IMR-90 (cell line): ENCODE measurements around the gene TP63. TPM values are rescaled to one million over a fixed set of nuclear protein-coding genes. Genes with fewer than 3 reads are reported as not detected.

Experiments
- ATAC-seq: fragments of 200-7000 bp; cut with Tn5 transposase; 2 replicates; pipeline ENCODE4 v1.9.1; 2020; ENCODE audit warnings: low read depth, mild to moderate bottlenecking, moderate library complexity
- BruUV-seq: library from RNA; stranded (reverse); fragments of 400-500 nt; replicated peaks from 2 replicates; lab custom pipeline; 2021; lab: Mats Ljungman, UMichigan
- CTCF ChIA-PET: fragments of 300-600 bp; formaldehyde crosslinking; extraction: SDS; loops from one replicate; lab custom pipeline; 2021; ENCODE audit warnings: antibody characterized with exemption; lab: Yijun Ruan, JAX
- POLR2A ChIA-PET: fragments of 300-600 bp; sonication (Branson Sonifier 250); formaldehyde crosslinking; loops from one replicate; lab custom pipeline; 2022; ENCODE audit warnings: antibody characterized with exemption; ENCODE audit not compliant: unreplicated experiment; lab: Charles Lee
- DNase-seq: peaks from one replicate; pipeline ENCODE4 v3.0.0; 2013
- H2AFZ ChIP-seq: replicated peaks from 2 replicates; pipeline ENCODE3; 2013; ENCODE audit warnings: low read length, mild to moderate bottlenecking; ENCODE audit not compliant: poor library complexity
- H2AK5ac ChIP-seq: 2 replicates; pipeline ENCODE4 v1.6.1; 2013; ENCODE audit warnings: low read depth, low read length, inconsistent platforms
- H2AK9ac ChIP-seq: replicated peaks from 2 replicates; pipeline ENCODE3; 2013; ENCODE audit warnings: mild to moderate bottlenecking, low read depth, low read length, moderate library complexity; ENCODE audit not compliant: poor library complexity
- H2BK120ac ChIP-seq: 2 replicates; pipeline ENCODE4 v1.6.1; 2013; ENCODE audit warnings: low read depth, low read length, inconsistent platforms
- H2BK15ac ChIP-seq: 3 replicates; pipeline ENCODE4 v1.6.1; 2013; ENCODE audit warnings: low read depth, low read length, inconsistent platforms
- H2BK20ac ChIP-seq: 2 replicates; pipeline ENCODE4 v1.6.1; 2013; ENCODE audit warnings: low read depth, mild to moderate bottlenecking, inconsistent platforms, low read length, moderate library complexity
- H2BK5ac ChIP-seq: 2 replicates; pipeline ENCODE4 v1.6.1; 2013; ENCODE audit warnings: mild to moderate bottlenecking, low read depth, low read length, inconsistent platforms; ENCODE audit not compliant: poor library complexity, severe bottlenecking
- H3K14ac ChIP-seq: replicated peaks from 2 replicates; pipeline ENCODE4 v1.6.1; 2013; ENCODE audit warnings: low read depth, low read length, inconsistent platforms
- H3K18ac ChIP-seq: 2 replicates; pipeline ENCODE4 v1.6.1; 2013; ENCODE audit warnings: low read depth, low read length, control low read depth
- H3K23ac ChIP-seq: 2 replicates; pipeline ENCODE4 v1.6.1; 2013; ENCODE audit warnings: low read depth, low read length, inconsistent platforms
- H3K27ac ChIP-seq: 2 replicates; pipeline ENCODE4 v1.5.1; 2013; ENCODE audit warnings: mild to moderate bottlenecking, control low read depth, low read length; ENCODE audit not compliant: insufficient read depth
- H3K27me3 ChIP-seq: 2 replicates; pipeline ENCODE4 v1.6.1; 2013; ENCODE audit warnings: low read length; ENCODE audit not compliant: control insufficient read depth, insufficient read depth
- H3K36me3 ChIP-seq: 2 replicates; pipeline ENCODE4 v1.6.1; 2013; ENCODE audit warnings: low read length, mixed read lengths; ENCODE audit not compliant: control insufficient read depth, insufficient read depth
- H3K4ac ChIP-seq: 2 replicates; pipeline ENCODE4 v1.6.1; 2013; ENCODE audit warnings: low read depth, low read length, inconsistent platforms
- H3K4me1 ChIP-seq: 2 replicates; pipeline ENCODE4 v1.6.1; 2013; ENCODE audit warnings: low read length, mixed read lengths; ENCODE audit not compliant: control insufficient read depth, insufficient read depth
- H3K4me2 ChIP-seq: 2 replicates; pipeline ENCODE4 v1.6.1; 2013; ENCODE audit warnings: low read depth, mild to moderate bottlenecking, control low read depth, low read length, moderate library complexity
- H3K4me3 ChIP-seq: 2 replicates; pipeline ENCODE4 v1.5.1; 2013; ENCODE audit warnings: low read depth, mild to moderate bottlenecking, control low read depth, low read length, moderate library complexity; ENCODE audit not compliant: insufficient read depth
- H3K56ac ChIP-seq: 2 replicates; pipeline ENCODE4 v1.6.1; 2013; ENCODE audit warnings: low read length, inconsistent platforms; ENCODE audit not compliant: insufficient read depth; ENCODE audit errors: extremely low read depth
- H3K79me1 ChIP-seq, 2 experiments: 2 replicates each; pipeline ENCODE4 v1.6.1; 2013; ENCODE audit warnings: low read length in 2 of 2, inconsistent platforms in 1 of 2, low read depth in 1 of 2
- H3K9ac ChIP-seq: 2 replicates; pipeline ENCODE4 v1.6.1; 2013; ENCODE audit warnings: low read depth, low read length, control low read depth
- H3K9me1 ChIP-seq: 2 replicates; pipeline ENCODE4 v1.6.1; 2013; ENCODE audit warnings: low read length, inconsistent platforms; ENCODE audit not compliant: insufficient read depth
- H3K9me3 ChIP-seq: 2 replicates; pipeline ENCODE4 v1.6.1; 2013; ENCODE audit warnings: low read length; ENCODE audit not compliant: control insufficient read depth, insufficient read depth
- H4K20me1 ChIP-seq: 2 replicates; pipeline ENCODE4 v1.6.1; 2013; ENCODE audit warnings: low read length, inconsistent platforms; ENCODE audit not compliant: insufficient read depth
- H4K5ac ChIP-seq: 2 replicates; pipeline ENCODE4 v1.6.1; 2013; ENCODE audit warnings: mild to moderate bottlenecking, low read depth, low read length, control low read depth
- H4K8ac ChIP-seq, 2 experiments: 2 replicates each; pipeline ENCODE4 v1.6.1; 2013; ENCODE audit warnings: low read depth in 2 of 2, low read length in 2 of 2, control low read depth in 1 of 2, inconsistent platforms in 1 of 2
- H4K91ac ChIP-seq: 2 replicates; pipeline ENCODE4 v1.6.1; 2013; ENCODE audit warnings: low read depth, low read length, inconsistent platforms; ENCODE audit not compliant: insufficient read depth
- MAFK ChIP-seq: IDR thresholded peaks from 2 replicates; pipeline ENCODE4 v1.6.1; 2012; ENCODE audit warnings: low read depth, low read length, improper control_type of control experiment
- RCOR1 ChIP-seq: IDR thresholded peaks from 2 replicates; pipeline ENCODE4 v1.6.1; 2012; ENCODE audit warnings: mild to moderate bottlenecking, low read length, improper control_type of control experiment; ENCODE audit not compliant: insufficient replicate concordance
- WGBS, 2 experiments: methylation state at CpG; one replicate each; pipeline versions ENCODE4 v1.1.5 to v1.1.7; 2013; ENCODE audit warnings: missing lambda C conversion rate in 2 of 2; ENCODE audit not compliant: insufficient read length in 1 of 2; ENCODE audit errors: extremely low coverage in 2 of 2; 5-methylcytosine and 5-hydroxymethylcytosine counted together
- dilution Hi-C: fragments of 300-500 bp; cut with HindIII; formaldehyde crosslinking; loops from one replicate; pipeline ENCODE4 v1.14.3; 2018; ENCODE audit warnings: low sequenced_read_pairs; ENCODE audit not compliant: unreplicated experiment
- in situ Hi-C: fragments of 300-500 bp; cut with MboI; formaldehyde crosslinking; loops from 3 replicates; pipeline ENCODE4 v1.14.3; 2019; ENCODE audit warnings: low sequenced_read_pairs, inconsistent platforms, mixed read lengths
- intact Hi-C: fragments of 100-400 bp; cut with micrococcal nuclease; formaldehyde crosslinking; loops from 2 replicates; pipeline ENCODE4 v1.10.0; 2022
- polyA plus RNA-seq, 3 experiments: library from polyadenylated mRNA; depleted of rRNA; stranded (reverse); fragments of >200 nt; gene quantifications; 2 replicates each; pipeline ENCODE4 v1.2.3, GENCODE V29; 2012; ENCODE audit warnings: low replicate concordance in 1 of 3
- total RNA-seq: library from RNA; depleted of rRNA; stranded (reverse); fragments of >200 nt; gene quantifications from 2 replicates; pipeline ENCODE4 v1.2.3, GENCODE V29; 2012

TP63 gene
- total and polyA plus RNA-seq, 2 of the 4 experiments (the other 2 are of a cell fraction), result not detected

- Histone ChIP-seq H3K4me2 (peak overlapping the region; percentile 65), H4K5ac (peak overlapping the region; percentile 96; the same call in 1 of the 2 replicates), H2BK120ac (peak overlapping the region; percentile 96; the same call in 1 of the 2 replicates), H3K27me3 (no peaks in the 10 kb centered on the region), H2AFZ (no peak overlapping the region), H3K27ac (peak overlapping the region; percentile 77), H2AK9ac (no peak overlapping the region), H3K23ac (no peak overlapping the region), H3K4me3 (no peak overlapping the region), H3K9me1 (no peaks in the 10 kb centered on the region), H3K18ac (peak overlapping the region; percentile 92), H2BK15ac (peak overlapping the region; percentile 97; the same call in 2 of the 3 replicates), H3K56ac (peak overlapping the region; percentile 5; the same call in 1 of the 2 replicates), H3K14ac (no peak overlapping the region), H2AK5ac (no peak overlapping the region), H2BK5ac (peak overlapping the region; percentile 94), H3K9me3 (no peaks in the 10 kb centered on the region), H4K8ac (peak overlapping the region; percentile 94 to 96), H2BK20ac (peak overlapping the region; percentile 94; the same call in 1 of the 2 replicates), H3K9ac (no peak overlapping the region), H3K79me1 (no peaks in the 10 kb centered on the region), H4K91ac (no peak overlapping the region), H3K4ac (peak overlapping the region; percentile 88; the same call in 1 of the 2 replicates), H3K4me1 (peaks cover 2% of the 10 kb centered on the region), H3K36me3 (no peaks in the 10 kb centered on the region), H4K20me1 (no peaks in the 10 kb centered on the region)
- intact Hi-C loops (no loop called here), in situ Hi-C loops (no loop called here), dilution Hi-C loops (no loop called here)
- DNase-seq, result peak; percentile 93
- peak; percentile 90 for ATAC-seq
- 25% methylated on average over 2 of the region's 2 CpGs; no CpG with 5 or more reads in 1 of the 2 experiments for WGBS, 2 experiments
- no TSS peak for BruUV-seq
- POLR2A ChIA-PET, result no interaction called here
- TF ChIP-seq MAFK, result 0 out of 2 replicates have a peak, but pooled peaks have one; percentile 38
- no peak for TF ChIP-seq RCOR1
- CTCF ChIA-PET, result no interaction called here
Observed at GRCh38 chr3:189685860-189686259, 54.7 kb downstream of the TP63 start.
